ENCODE data around the gene IFFO2. TPM values are rescaled to one million over a fixed set of nuclear protein-coding genes. Genes with fewer than 3 reads are reported as not detected.

Gene IFFO2
- total and polyA plus RNA-seq, 4 donors = 0.88 to 7.4 (median 3.0) TPM

GRCh38 chr1:18919956-18920355, 36.5 kb downstream of the IFFO2 start (continued):
- no peak for TF ChIP-seq MAX (IDR thresholded peaks at IDR 0.05)
- TF ChIP-seq TAF1 (conservative IDR thresholded peaks at IDR 0.05) = no peak
- no peak for TF ChIP-seq HNF4G (IDR thresholded peaks at IDR 0.05)
- TF ChIP-seq RXRA (IDR thresholded peaks at IDR 0.05) = no peak
- no peak for TF ChIP-seq FOXA2 (IDR thresholded peaks at IDR 0.05)
- TF ChIP-seq NR2F2 (IDR thresholded peaks at IDR 0.05) = no peak
- no peak for TF ChIP-seq EGR1 (IDR thresholded peaks at IDR 0.05; ENCODE audit: low read depth in 2 of 2)
- TF ChIP-seq RAD21 (IDR thresholded peaks at IDR 0.05) = no peak
- TF ChIP-seq HNF4A (conservative IDR thresholded peaks at IDR 0.05) = no peak

- TF ChIP-seq TAF1 (conservative IDR thresholded peaks at IDR 0.05) (no peak), EGR1 (IDR thresholded peaks at IDR 0.05; ENCODE audit: low read depth in 2 of 2) (no peak), FOXA2 (IDR thresholded peaks at IDR 0.05) (no peak), SP1 (IDR thresholded peaks at IDR 0.05) (no peak), YY1 (IDR thresholded peaks at IDR 0.05) (no peak), MAX (IDR thresholded peaks at IDR 0.05) (no peak), RXRA (IDR thresholded peaks at IDR 0.05) (no peak), HNF4A (conservative IDR thresholded peaks at IDR 0.05) (no peak), HNF4G (IDR thresholded peaks at IDR 0.05) (no peak), ZBTB33 (IDR thresholded peaks at IDR 0.05) (no peak), JUND (IDR thresholded peaks at IDR 0.05) (no peak), NR2F2 (IDR thresholded peaks at IDR 0.05) (no peak), REST (IDR thresholded peaks at IDR 0.05) (no peak)
- no peak for DNase-seq (ENCODE audit: low spot score)
- H3K4me1 ChIP-seq (ENCODE audit: control insufficient read depth in 4 of 4, insufficient read depth in 4 of 4, low read length in 3 of 4) = peaks cover 8 to 22% (median 15%) of the 10 kb centered on the region in 4 donors
- WGBS = 93% methylated on average over 31 of the region's 31 CpGs
- H3K9ac ChIP-seq (ENCODE audit: low read depth in 1 of 2, low read length in 2 of 2) = no peak overlapping the region
- H3K4me3 ChIP-seq (ENCODE audit: low read depth in 1 of 3, low read length in 3 of 3) = no peak overlapping the region
- no peaks in the 10 kb centered on the region for H3K9me3 ChIP-seq (ENCODE audit: control insufficient read depth in 4 of 4, low read length in 3 of 4)
- peaks cover 0 to 24% (median 5%) of the 10 kb centered on the region in 4 donors for H3K36me3 ChIP-seq (ENCODE audit: control insufficient read depth in 4 of 4, insufficient read depth in 3 of 4, low read depth in 1 of 4, low read length in 3 of 4)
- no peaks in the 10 kb centered on the region for H3K27me3 ChIP-seq (ENCODE audit: control insufficient read depth in 4 of 4, insufficient read depth in 4 of 4, low read length in 3 of 4)
- no peak overlapping the region for H3K27ac ChIP-seq (ENCODE audit: low read depth in 1 of 2, low read length in 2 of 2)
Observed at GRCh38 chr1:18919197-18919905, 37.1 kb downstream of the IFFO2 start.

- Histone ChIP-seq H3K4me1 (ENCODE audit: control insufficient read depth in 4 of 4, insufficient read depth in 4 of 4, low read length in 3 of 4) (peaks cover 8 to 19% (median 14%) of the 10 kb centered on the region in 4 donors), H3K9me3 (ENCODE audit: control insufficient read depth in 4 of 4, low read length in 3 of 4) (no peaks in the 10 kb centered on the region), H3K27ac (ENCODE audit: low read depth in 1 of 2, low read length in 2 of 2) (no peak overlapping the region), H3K4me3 (ENCODE audit: low read depth in 1 of 3, low read length in 3 of 3) (no peak overlapping the region), H3K36me3 (ENCODE audit: control insufficient read depth in 4 of 4, insufficient read depth in 3 of 4, low read depth in 1 of 4, low read length in 3 of 4) (peaks cover 0 to 24% (median 5%) of the 10 kb centered on the region in 4 donors), H3K27me3 (ENCODE audit: control insufficient read depth in 4 of 4, insufficient read depth in 4 of 4, low read length in 3 of 4) (no peaks in the 10 kb centered on the region), H3K9ac (ENCODE audit: low read depth in 1 of 2, low read length in 2 of 2) (no peak overlapping the region)
- DNase-seq (ENCODE audit: low spot score) = no peak
- 97% methylated on average over 14 of the region's 14 CpGs for WGBS
- TF ChIP-seq GABPA (IDR thresholded peaks at IDR 0.05 in 1 of 2, conservative IDR thresholded peaks at IDR 0.05 in 1 of 2) (no peak), ZBTB33 (IDR thresholded peaks at IDR 0.05) (no peak), JUND (IDR thresholded peaks at IDR 0.05) (no peak), FOXA1 (IDR thresholded peaks at IDR 0.05) (no peak), YY1 (IDR thresholded peaks at IDR 0.05) (no peak), REST (IDR thresholded peaks at IDR 0.05) (no peak)
Observed at GRCh38 chr1:18918417-18918816, 38.1 kb downstream of the IFFO2 start.

Data from liver (tissue), 9 donors.